ENCODE data around the gene METTL15. TPM values are rescaled to one million over a fixed set of nuclear protein-coding genes. Genes with fewer than 3 reads are reported as not detected.

Gene METTL15
- total RNA-seq, 1 donor from 2014 or later: 14.7 TPM

GRCh38 chr11:28104984-28105383, 3.2 kb upstream of the METTL15 start:
- TF ChIP-seq POLR2A (IDR thresholded peaks at IDR 0.05) (no peak), POLR2AphosphoS5 (IDR thresholded peaks at IDR 0.05; ENCODE audit: insufficient read depth in 1 of 2, low read depth in 1 of 2) (no peak), CTCF (IDR thresholded peaks at IDR 0.05) (no peak)
- no peak overlapping the region for H3K4me3 ChIP-seq
- DNase-seq (ENCODE audit: extremely low spot score in 2 of 2): no peak
- intact Hi-C loops (cut with DNase I): loop anchor here (10.0 kb wide), 1 partner anchor 590 kb away; no protein-coding TSS in a partner anchor
- H3K27ac ChIP-seq: no peak overlapping the region
- H3K9me3 ChIP-seq: no peaks in the 10 kb centered on the region
- H3K36me3 ChIP-seq: no peaks in the 10 kb centered on the region
- H3K4me1 ChIP-seq: peaks cover 19% of the 10 kb centered on the region
- H3K27me3 ChIP-seq: no peaks in the 10 kb centered on the region

GRCh38 chr11:28105869-28106268, 2.3 kb upstream of the METTL15 start:
- DNase-seq (ENCODE audit: extremely low spot score in 2 of 2): no peak
- Histone ChIP-seq H3K4me3 (no peak overlapping the region), H3K27me3 (no peaks in the 10 kb centered on the region), H3K9me3 (no peaks in the 10 kb centered on the region), H3K36me3 (no peaks in the 10 kb centered on the region), H3K27ac (no peak overlapping the region), H3K4me1 (peaks cover 22% of the 10 kb centered on the region)
- TF ChIP-seq POLR2A (IDR thresholded peaks at IDR 0.05) (no peak), POLR2AphosphoS5 (IDR thresholded peaks at IDR 0.05; ENCODE audit: insufficient read depth in 1 of 2, low read depth in 1 of 2) (no peak), CTCF (IDR thresholded peaks at IDR 0.05) (no peak)
- intact Hi-C loops (cut with DNase I): loop anchor here (10.0 kb wide), 1 partner anchor 591 kb away; no protein-coding TSS in a partner anchor

GRCh38 chr11:28106353-28107043, 1.7 kb upstream of the METTL15 start:
- Histone ChIP-seq H3K27ac (no peak overlapping the region), H3K9me3 (no peaks in the 10 kb centered on the region), H3K4me3 (no peak overlapping the region), H3K36me3 (no peaks in the 10 kb centered on the region), H3K27me3 (no peaks in the 10 kb centered on the region), H3K4me1 (peaks cover 28% of the 10 kb centered on the region)
- intact Hi-C loops (cut with DNase I): loop anchor here (10.0 kb wide), 1 partner anchor 592 kb away; no protein-coding TSS in a partner anchor
- no peak for DNase-seq (ENCODE audit: extremely low spot score in 2 of 2)
- TF ChIP-seq POLR2A (IDR thresholded peaks at IDR 0.05) (no peak), CTCF (IDR thresholded peaks at IDR 0.05) (no peak), POLR2AphosphoS5 (IDR thresholded peaks at IDR 0.05; ENCODE audit: insufficient read depth in 1 of 2, low read depth in 1 of 2) (no peak)

GRCh38 chr11:28107191-28107749, 918 bp upstream of the METTL15 start:
- intact Hi-C loops (cut with DNase I): loop anchor here (10.0 kb wide), 1 partner anchor 592 kb away; no protein-coding TSS in a partner anchor
- no peaks in the 10 kb centered on the region for H3K9me3 ChIP-seq
- H3K27me3 ChIP-seq: no peaks in the 10 kb centered on the region
- TF ChIP-seq CTCF (IDR thresholded peaks at IDR 0.05): no peak
- no peak for TF ChIP-seq POLR2AphosphoS5 (IDR thresholded peaks at IDR 0.05; ENCODE audit: insufficient read depth in 1 of 2, low read depth in 1 of 2)
- TF ChIP-seq POLR2A (IDR thresholded peaks at IDR 0.05): no peak
- peak overlapping the region; percentile 76 for H3K27ac ChIP-seq
- no peaks in the 10 kb centered on the region for H3K36me3 ChIP-seq
- H3K4me3 ChIP-seq: peak overlapping the region; percentile 49 to 52
- DNase-seq (ENCODE audit: extremely low spot score in 2 of 2): no peak
- peaks cover 34% of the 10 kb centered on the region for H3K4me1 ChIP-seq

GRCh38 chr11:28108958-28109357, 770 bp downstream of the METTL15 start:
- Histone ChIP-seq H3K9me3 (no peaks in the 10 kb centered on the region), H3K27ac (peak overlapping the region; percentile 76), H3K36me3 (peaks cover 0 to 4% of the 10 kb centered on the region in 2 donors), H3K4me1 (peaks cover 34% of the 10 kb centered on the region), H3K4me3 (peak overlapping the region; percentile 49 to 52), H3K27me3 (no peaks in the 10 kb centered on the region)
- TF ChIP-seq POLR2A (IDR thresholded peaks at IDR 0.05): no peak
- DNase-seq (ENCODE audit: extremely low spot score in 2 of 2): no peak
- intact Hi-C loops (cut with DNase I): loop anchor here (10.0 kb wide), 1 partner anchor 594 kb away; no protein-coding TSS in a partner anchor

All from vagina (tissue), 2 donors.